ENCODE measurements around the gene ADCY9.

ADCY9 gene

GRCh38 chr16:4097826-4098240, 18.4 kb downstream of the ADCY9 start:
- no peak for DNase-seq
- intact Hi-C loops (cut with DNase I), result no loop called here

GRCh38 chr16:4096509-4096908, 19.7 kb downstream of the ADCY9 start:
- no peak for DNase-seq
- intact Hi-C loops (cut with DNase I), result no loop called here

GRCh38 chr16:4094127-4094773, 22.0 kb downstream of the ADCY9 start:
- DNase-seq, result no peak
- intact Hi-C loops (cut with DNase I), result no loop called here

GRCh38 chr16:4093495-4094126, 22.6 kb downstream of the ADCY9 start:
- DNase-seq, result no peak
- intact Hi-C loops (cut with DNase I), result no loop called here

- intact Hi-C loops (cut with DNase I), result no loop called here
- no peak for DNase-seq
Measured at GRCh38 chr16:4092547-4093265, 23.5 kb downstream of the ADCY9 start.

GRCh38 chr16:4091240-4092012, 24.8 kb downstream of the ADCY9 start:
- no peak for DNase-seq
- intact Hi-C loops (cut with DNase I), result no loop called here

GRCh38 chr16:4090351-4090851, 25.8 kb downstream of the ADCY9 start:
- intact Hi-C loops (cut with DNase I), result no loop called here
- DNase-seq, result peak in 4 of 10 donors; percentile 19 to 88 (median 56)

- no peak for DNase-seq
- intact Hi-C loops (cut with DNase I), result no loop called here
Measured at GRCh38 chr16:4089811-4090301, 26.4 kb downstream of the ADCY9 start.

- DNase-seq, result no peak
- intact Hi-C loops (cut with DNase I), result no loop called here
Measured at GRCh38 chr16:4089251-4089810, 26.9 kb downstream of the ADCY9 start.

GRCh38 chr16:4087990-4088577, 28.2 kb downstream of the ADCY9 start:
- intact Hi-C loops (cut with DNase I), result no loop called here
- no peak for DNase-seq

- no peak for DNase-seq
- intact Hi-C loops (cut with DNase I), result no loop called here
Measured at GRCh38 chr16:4087099-4087885, 28.9 kb downstream of the ADCY9 start.

- no peak for DNase-seq
Measured at GRCh38 chr16:4086153-4086552, 30.1 kb downstream of the ADCY9 start.

GRCh38 chr16:4085405-4085970, 30.8 kb downstream of the ADCY9 start:
- intact Hi-C loops (cut with DNase I), result no loop called here
- no peak for DNase-seq

More at GRCh38 chr16:4086153-4086552, 30.1 kb downstream of the ADCY9 start:
- intact Hi-C loops (cut with DNase I), result no loop called here

GRCh38 chr16:4083347-4083870, 32.8 kb downstream of the ADCY9 start:
- intact Hi-C loops (cut with DNase I), result no loop called here
- DNase-seq, result no peak

- DNase-seq, result no peak
- intact Hi-C loops (cut with DNase I), result no loop called here
Measured at GRCh38 chr16:4082474-4083044, 33.7 kb downstream of the ADCY9 start.

GRCh38 chr16:4081521-4082021, 34.7 kb downstream of the ADCY9 start:
- no peak for DNase-seq
- intact Hi-C loops (cut with DNase I), result no loop called here

GRCh38 chr16:4081047-4081446, 35.2 kb downstream of the ADCY9 start:
- intact Hi-C loops (cut with DNase I), result no loop called here
- DNase-seq, result peak in 1 of 10 donors; percentile 18

GRCh38 chr16:4077174-4077649, 39.0 kb downstream of the ADCY9 start:
- no peak for DNase-seq
- intact Hi-C loops (cut with DNase I), result no loop called here
